Uterus (tissue), 4 donors: Measurements from ENCODE around the gene MYPOP. TPM values are rescaled to one million over a fixed set of nuclear protein-coding genes. Genes with fewer than 3 reads are reported as not detected.

Source experiments
- DNase-seq, 2 donors: peaks; one replicate each; pipeline ENCODE4 v3.0.0-alpha.2; 2019 to 2020
- H3K27ac ChIP-seq, 2 donors: fragments of 200-600 bp; sonication (generic); 1 replicate in 1 of 2; 2 replicates in 1 of 2; pipeline ENCODE4 v1.5.1; 2016 to 2018
- H3K27me3 ChIP-seq, 2 donors: fragments of 200-600 bp; sonication (generic); one replicate each; pipeline ENCODE4 v1.5.1; 2018 to 2019; ENCODE audit warnings: control low read depth in 1 of 2
- H3K36me3 ChIP-seq, 2 donors: fragments of 200-600 bp; sonication (generic); one replicate each; pipeline ENCODE4 v1.5.1; 2019; ENCODE audit warnings: control low read depth in 1 of 2
- H3K4me1 ChIP-seq, 2 donors: fragments of 200-600 bp; sonication (generic); one replicate each; pipeline ENCODE4 v1.5.1; 2018 to 2019; ENCODE audit warnings: control low read depth in 1 of 2
- H3K4me3 ChIP-seq, 2 donors: fragments of 200-600 bp; sonication (generic); 1 replicate in 1 of 2; 2 replicates in 1 of 2; pipeline ENCODE4 v1.5.1; 2018 to 2019; ENCODE audit warnings: mild to moderate bottlenecking in 1 of 2
- H3K9me3 ChIP-seq, 2 donors: fragments of 200-600 bp; sonication (generic); one replicate each; pipeline ENCODE4 v1.5.1; 2019; ENCODE audit warnings: control low read depth in 1 of 2
- POLR2A ChIP-seq, 2 donors: fragments of 450-650 bp; IDR thresholded peaks; one replicate each; pipeline ENCODE4 v1.6.1; 2016; ENCODE audit warnings: antibody characterized with exemption in 2 of 2, mild to moderate bottlenecking in 1 of 2, moderate library complexity in 1 of 2
- intact Hi-C: fragments of 100-400 bp; cut with DNase I; formaldehyde crosslinking; loops from one replicate; pipeline ENCODE4 v1.15.1; 2023; ENCODE audit warnings: low total_unique reads
- total RNA-seq, 4 donors: library from RNA; depleted of rRNA in 3 of 4; stranded (reverse); fragments of >200 nt in 3 of 4; gene quantifications; one replicate each; pipeline versions ENCODE4 v1.1.0 to v1.2.4, GENCODE V29; 2014 to 2023
- TF ChIP-seq, protein P1 (sequence below), 4 experiments: fragments of 200-600 bp in 2 of 4; fragments of 450-650 bp in 2 of 4; sonication (generic) in 2 of 4; IDR thresholded peaks; one replicate each; pipeline ENCODE4 v1.5.1; 2016 to 2019; ENCODE audit warnings: antibody characterized with exemption in 4 of 4, mild to moderate bottlenecking in 2 of 4, moderate library complexity in 1 of 4
- donor health status: DM: yes; HTN: yes; CAD: no.

The MYPOP gene
- total RNA-seq, 4 donors from 2014 or later, result 0.62 to 13.2 (median 2.8) TPM

DNA sequence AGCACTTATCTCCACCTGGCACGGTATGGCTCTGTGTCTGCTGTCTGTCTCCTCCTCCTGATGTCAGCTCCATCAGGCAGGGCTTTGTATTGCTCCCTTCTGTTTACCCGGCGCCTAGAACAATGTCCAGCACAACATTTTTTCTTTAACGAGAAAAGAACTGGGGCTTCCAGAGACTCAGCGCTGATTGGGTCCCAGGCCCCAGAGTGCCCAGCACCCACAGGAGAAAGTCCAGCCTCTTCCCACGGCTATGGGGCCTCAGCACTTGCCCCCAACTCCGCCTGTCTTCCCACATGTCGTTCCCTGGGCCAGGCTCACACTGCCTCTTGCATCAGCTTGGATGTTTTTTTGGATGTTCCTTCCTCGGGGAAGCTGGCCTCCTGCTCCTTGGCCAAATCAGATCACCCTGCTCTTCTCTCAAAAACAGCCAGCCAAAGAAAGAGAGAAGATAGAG lies 6.9 kb downstream of the MYPOP start:
- peak in 1 of 2 donors; percentile 24 for DNase-seq
- intact Hi-C loops, result no loop called here
- no peaks in the 10 kb centered on the region for H3K27me3 ChIP-seq
- H3K36me3 ChIP-seq, result no peaks in the 10 kb centered on the region
- H3K9me3 ChIP-seq, result no peaks in the 10 kb centered on the region
- no peak overlapping the region for H3K27ac ChIP-seq
- H3K4me3 ChIP-seq, result no peak overlapping the region
- no peak for TF ChIP-seq POLR2A (IDR thresholded peaks at IDR 0.05)
- TF ChIP-seq, protein P1, sequence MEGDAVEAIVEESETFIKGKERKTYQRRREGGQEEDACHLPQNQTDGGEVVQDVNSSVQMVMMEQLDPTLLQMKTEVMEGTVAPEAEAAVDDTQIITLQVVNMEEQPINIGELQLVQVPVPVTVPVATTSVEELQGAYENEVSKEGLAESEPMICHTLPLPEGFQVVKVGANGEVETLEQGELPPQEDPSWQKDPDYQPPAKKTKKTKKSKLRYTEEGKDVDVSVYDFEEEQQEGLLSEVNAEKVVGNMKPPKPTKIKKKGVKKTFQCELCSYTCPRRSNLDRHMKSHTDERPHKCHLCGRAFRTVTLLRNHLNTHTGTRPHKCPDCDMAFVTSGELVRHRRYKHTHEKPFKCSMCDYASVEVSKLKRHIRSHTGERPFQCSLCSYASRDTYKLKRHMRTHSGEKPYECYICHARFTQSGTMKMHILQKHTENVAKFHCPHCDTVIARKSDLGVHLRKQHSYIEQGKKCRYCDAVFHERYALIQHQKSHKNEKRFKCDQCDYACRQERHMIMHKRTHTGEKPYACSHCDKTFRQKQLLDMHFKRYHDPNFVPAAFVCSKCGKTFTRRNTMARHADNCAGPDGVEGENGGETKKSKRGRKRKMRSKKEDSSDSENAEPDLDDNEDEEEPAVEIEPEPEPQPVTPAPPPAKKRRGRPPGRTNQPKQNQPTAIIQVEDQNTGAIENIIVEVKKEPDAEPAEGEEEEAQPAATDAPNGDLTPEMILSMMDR (IDR thresholded peaks at IDR 0.05), result no peak
- H3K4me1 ChIP-seq, result no peaks in the 10 kb centered on the region

DNA sequence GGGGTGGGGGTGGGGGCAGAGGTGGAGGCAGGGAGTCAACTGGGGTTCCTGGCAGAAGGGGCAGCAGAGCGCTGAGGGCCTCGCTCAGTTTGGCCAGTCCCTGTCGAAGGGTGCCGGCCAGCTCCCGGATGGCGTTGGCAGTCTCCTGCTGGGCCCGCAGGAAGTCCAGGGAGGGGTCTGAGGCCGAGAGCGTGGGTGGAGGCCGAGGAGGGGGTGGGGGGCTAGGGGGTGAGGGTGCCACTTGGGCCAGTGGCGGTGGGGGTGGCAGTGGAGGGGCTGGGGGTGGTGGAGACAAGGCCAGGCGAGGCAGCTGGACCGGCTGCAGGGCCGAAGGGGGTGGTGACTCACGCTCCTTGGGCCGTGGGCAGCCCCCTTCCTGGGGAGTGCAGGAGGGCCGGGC lies 11.5 kb downstream of the MYPOP start:
- H3K9me3 ChIP-seq, result no peaks in the 10 kb centered on the region
- TF ChIP-seq POLR2A (IDR thresholded peaks at IDR 0.05), result no peak
- TF ChIP-seq, protein P1 (IDR thresholded peaks at IDR 0.05), result no peak
- intact Hi-C loops, result no loop called here
- no peaks in the 10 kb centered on the region for H3K4me1 ChIP-seq
- H3K27ac ChIP-seq, result no peak overlapping the region
- no peak for DNase-seq
- H3K4me3 ChIP-seq, result no peak overlapping the region
- no peaks in the 10 kb centered on the region for H3K27me3 ChIP-seq
- no peaks in the 10 kb centered on the region for H3K36me3 ChIP-seq

DNA sequence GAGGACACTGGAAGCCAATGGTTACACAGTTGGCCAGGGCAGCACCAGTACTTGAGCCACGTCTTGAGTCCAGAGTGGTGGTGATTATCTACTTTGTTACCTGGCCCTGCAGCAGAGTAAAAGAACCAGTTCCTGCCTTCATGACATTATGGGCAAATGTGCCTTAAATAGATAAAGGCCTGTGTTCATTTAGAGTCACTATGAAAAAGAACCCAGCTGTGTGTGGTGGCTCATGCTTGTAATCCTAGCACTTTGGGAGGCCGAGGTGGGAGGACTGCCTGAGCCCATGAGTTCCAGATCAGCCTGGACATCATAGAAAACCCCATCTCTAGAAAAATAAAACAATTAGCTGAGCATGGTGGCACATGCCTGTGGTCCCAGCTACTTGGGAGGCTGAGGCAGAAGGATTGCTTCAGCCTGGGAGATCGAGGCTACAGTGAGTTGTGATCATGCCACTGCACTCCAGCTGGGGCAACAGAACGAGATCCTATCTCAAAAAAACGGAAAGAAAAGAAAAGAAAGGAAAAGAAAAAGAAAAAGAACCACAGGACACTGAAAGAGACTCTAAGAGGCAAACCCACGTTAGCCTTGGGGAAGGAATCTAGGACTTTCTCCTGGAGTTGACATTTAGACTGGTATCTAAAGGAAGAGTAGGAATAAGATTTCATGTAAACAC lies 13.1 kb downstream of the MYPOP start:
- peaks cover 0 to 12% of the 10 kb centered on the region in 2 donors for H3K4me1 ChIP-seq
- H3K27ac ChIP-seq, result peak overlapping the region in 1 of 2 donors; percentile 8
- no peaks in the 10 kb centered on the region for H3K36me3 ChIP-seq
- TF ChIP-seq, protein P1 (IDR thresholded peaks at IDR 0.05), result no peak
- TF ChIP-seq POLR2A (IDR thresholded peaks at IDR 0.05), result no peak
- no peak for DNase-seq
- no peaks in the 10 kb centered on the region for H3K9me3 ChIP-seq
- intact Hi-C loops, result no loop called here
- H3K27me3 ChIP-seq, result no peaks in the 10 kb centered on the region
- no peak overlapping the region for H3K4me3 ChIP-seq

DNA sequence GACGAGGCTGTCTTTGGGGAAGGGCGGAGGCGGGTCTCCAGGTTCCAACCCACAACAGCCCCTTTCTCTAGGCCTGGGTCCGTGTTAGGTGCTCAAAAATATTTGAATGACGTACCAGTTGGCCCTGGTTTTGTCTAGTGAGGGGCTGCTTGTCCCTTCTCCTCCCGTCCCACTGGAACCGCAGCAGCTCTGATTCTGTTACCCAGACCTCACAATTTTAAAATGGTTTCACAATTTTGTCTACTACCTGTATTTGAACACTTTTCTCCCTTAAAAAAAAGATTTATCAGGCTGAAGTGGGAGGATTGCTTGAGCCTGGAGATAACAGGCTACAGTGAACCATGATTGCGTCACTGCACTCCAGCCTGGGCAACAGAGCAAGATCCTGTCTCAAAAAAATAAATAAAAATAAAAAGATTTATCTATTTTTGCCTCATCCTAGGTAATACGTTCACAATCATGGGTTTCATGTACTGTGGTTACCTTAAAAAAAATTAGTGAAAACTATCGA lies 15.2 kb downstream of the MYPOP start:
- Histone ChIP-seq H3K27me3 (no peaks in the 10 kb centered on the region), H3K4me1 (peaks cover 7 to 30% of the 10 kb centered on the region in 2 donors), H3K27ac (peak overlapping the region; percentile 96), H3K4me3 (peak overlapping the region; percentile 49 to 74), H3K36me3 (no peaks in the 10 kb centered on the region), H3K9me3 (no peaks in the 10 kb centered on the region)
- no peak for TF ChIP-seq POLR2A (IDR thresholded peaks at IDR 0.05)
- TF ChIP-seq, protein P1 (IDR thresholded peaks at IDR 0.05), result no peak
- peak; percentile 60 to 72 for DNase-seq
- intact Hi-C loops, result no loop called here

DNA sequence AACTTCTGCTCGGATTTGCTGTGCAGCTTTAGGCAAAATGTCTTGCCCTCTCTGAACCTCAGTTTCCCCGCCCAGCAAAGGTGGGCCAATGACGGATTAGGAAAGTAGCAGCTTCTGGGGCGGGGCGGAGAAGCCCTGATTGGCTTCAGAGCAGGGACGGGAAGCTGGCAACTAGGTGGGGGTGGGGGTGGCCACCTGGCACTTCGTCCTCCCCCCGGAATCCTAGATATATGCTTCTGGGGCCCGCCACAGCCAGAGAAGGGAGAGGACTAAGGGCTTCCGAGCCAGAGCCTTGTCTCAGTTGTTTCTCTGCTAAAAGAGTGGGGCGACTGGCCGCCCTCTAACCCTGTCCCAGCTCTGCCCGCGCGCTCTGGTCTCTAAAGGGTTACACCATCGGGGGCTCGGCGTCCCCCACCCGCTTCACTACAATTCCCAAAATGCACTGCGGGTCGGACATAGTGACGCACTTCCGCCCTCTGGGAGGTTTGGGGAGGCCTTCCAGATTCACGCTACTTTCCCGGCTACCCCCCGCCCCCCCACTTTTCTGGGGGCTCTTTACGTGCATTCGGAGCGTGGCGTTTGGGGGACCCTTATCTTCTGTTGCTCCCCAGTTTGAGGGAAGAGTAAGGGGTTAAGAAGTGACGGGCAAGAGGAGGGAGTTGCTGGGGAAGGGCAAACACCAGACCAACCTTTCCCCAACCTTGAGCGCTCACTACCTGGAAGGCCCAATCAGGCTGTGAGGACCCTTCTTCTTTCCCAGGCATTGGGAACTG lies 15.8 kb downstream of the MYPOP start:
- Histone ChIP-seq H3K9me3 (no peaks in the 10 kb centered on the region), H3K27me3 (no peaks in the 10 kb centered on the region), H3K4me3 (peak overlapping the region; percentile 49 to 74), H3K36me3 (no peaks in the 10 kb centered on the region), H3K4me1 (peaks cover 7 to 30% of the 10 kb centered on the region in 2 donors), H3K27ac (peak overlapping the region; percentile 96)
- peak; percentile 92 to 93 for DNase-seq
- intact Hi-C loops, result no loop called here
- peak; percentile 44 to 56 for TF ChIP-seq POLR2A (IDR thresholded peaks at IDR 0.05)
- TF ChIP-seq, protein P1 (IDR thresholded peaks at IDR 0.05), result peak in 1 of 4 experiments; percentile 34
